ENCODE results near the gene SYDE2. TPM values are rescaled to one million over a fixed set of nuclear protein-coding genes. Genes with fewer than 3 reads are reported as not detected.

SYDE2 gene
- total RNA-seq, 4 donors from 2014 or later: 3.3 to 20.8 (median 14.2) TPM

DNA sequence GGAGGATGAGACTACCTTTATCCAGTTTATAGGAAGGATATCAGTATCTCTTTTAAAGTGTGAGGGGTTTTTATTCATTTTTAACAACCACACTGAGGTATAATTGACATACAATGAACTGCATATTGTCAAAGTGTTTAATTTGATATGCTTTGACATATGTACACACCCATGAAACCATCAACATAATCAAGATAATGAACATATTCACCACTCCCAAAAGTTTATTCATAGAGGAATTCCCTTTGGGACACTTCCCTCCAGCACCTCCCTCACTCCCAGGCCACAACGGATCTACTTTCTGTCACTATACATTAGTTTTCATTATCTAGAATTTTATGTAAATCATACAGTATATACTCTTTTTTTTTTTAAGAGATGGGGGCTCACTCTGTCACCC, 89.1 kb downstream of the SYDE2 start:
- no peaks in the 10 kb centered on the region for H3K4me1 ChIP-seq
- H3K4me3 ChIP-seq: no peak overlapping the region
- no peak overlapping the region for H3K27ac ChIP-seq
- no peaks in the 10 kb centered on the region for H3K27me3 ChIP-seq
- H3K9me3 ChIP-seq: no peaks in the 10 kb centered on the region
- no peak for DNase-seq
- no peak for TF ChIP-seq POLR2A (IDR thresholded peaks at IDR 0.05)
- H3K36me3 ChIP-seq: no peaks in the 10 kb centered on the region

DNA sequence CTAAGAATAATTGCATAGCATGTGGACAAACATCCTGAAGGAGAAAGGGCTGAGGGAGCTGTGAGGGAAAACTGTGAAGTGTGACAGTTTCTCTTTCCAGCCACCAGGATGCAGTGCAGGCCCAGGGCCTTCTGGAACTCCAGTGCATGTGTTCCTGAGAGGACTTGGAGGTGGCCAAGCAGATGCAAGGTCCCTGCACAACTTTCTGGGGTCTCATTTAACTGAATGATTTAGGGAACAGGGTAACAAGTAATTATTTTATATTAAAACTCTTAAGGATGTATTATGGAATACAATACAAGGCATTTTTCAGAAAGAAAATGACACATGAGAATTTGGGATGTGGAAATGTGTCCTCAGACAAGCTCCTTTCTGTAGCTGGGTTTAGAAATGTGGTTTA, 91.3 kb downstream of the SYDE2 start:
- Histone ChIP-seq H3K27ac (no peak overlapping the region), H3K9me3 (no peaks in the 10 kb centered on the region), H3K4me3 (no peak overlapping the region), H3K4me1 (no peaks in the 10 kb centered on the region), H3K27me3 (no peaks in the 10 kb centered on the region), H3K36me3 (no peaks in the 10 kb centered on the region)
- TF ChIP-seq, protein P1, sequence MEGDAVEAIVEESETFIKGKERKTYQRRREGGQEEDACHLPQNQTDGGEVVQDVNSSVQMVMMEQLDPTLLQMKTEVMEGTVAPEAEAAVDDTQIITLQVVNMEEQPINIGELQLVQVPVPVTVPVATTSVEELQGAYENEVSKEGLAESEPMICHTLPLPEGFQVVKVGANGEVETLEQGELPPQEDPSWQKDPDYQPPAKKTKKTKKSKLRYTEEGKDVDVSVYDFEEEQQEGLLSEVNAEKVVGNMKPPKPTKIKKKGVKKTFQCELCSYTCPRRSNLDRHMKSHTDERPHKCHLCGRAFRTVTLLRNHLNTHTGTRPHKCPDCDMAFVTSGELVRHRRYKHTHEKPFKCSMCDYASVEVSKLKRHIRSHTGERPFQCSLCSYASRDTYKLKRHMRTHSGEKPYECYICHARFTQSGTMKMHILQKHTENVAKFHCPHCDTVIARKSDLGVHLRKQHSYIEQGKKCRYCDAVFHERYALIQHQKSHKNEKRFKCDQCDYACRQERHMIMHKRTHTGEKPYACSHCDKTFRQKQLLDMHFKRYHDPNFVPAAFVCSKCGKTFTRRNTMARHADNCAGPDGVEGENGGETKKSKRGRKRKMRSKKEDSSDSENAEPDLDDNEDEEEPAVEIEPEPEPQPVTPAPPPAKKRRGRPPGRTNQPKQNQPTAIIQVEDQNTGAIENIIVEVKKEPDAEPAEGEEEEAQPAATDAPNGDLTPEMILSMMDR (IDR thresholded peaks at IDR 0.05): peak in 4 of 6 experiments; percentile 69 to 89 (median 87)
- TF ChIP-seq POLR2A (IDR thresholded peaks at IDR 0.05): no peak
- peak; percentile 18 to 72 (median 58) for DNase-seq

Small RNA genes lying within 50 kb of the gene (small RNA-seq; reads per million reads assigned to genes)
- gene MIR4423: 0 reads per million in 2 donors

Other genes starting within 250 kb of the SYDE2 start
- gene MCOLN2, start 203.9 kb downstream of the SYDE2 start, total RNA-seq: 10 to 100 TPM in 1 of 4 donors, 1 to 10 TPM in 3; 1.7 to 62.7 (median 5.2) TPM
- 10 to 100 TPM in 1 of 4 donors, 1 to 10 TPM in 3; 1.8 to 21.3 (median 2.8) TPM for gene MCOLN3, start 152.5 kb downstream of the SYDE2 start, total RNA-seq
- gene C1orf52, start 58.6 kb upstream of the SYDE2 start, total RNA-seq: 10 to 100 TPM; 15.1 to 57.8 (median 18.4) TPM
- 10 to 100 TPM; 25.6 to 45.7 (median 37.0) TPM for gene BCL10, start 75.6 kb upstream of the SYDE2 start, total RNA-seq

Data from Peyer's patch (tissue), 4 donors.